Mesenteric fat pad (tissue), 1 donor: ENCODE measurements around the gene PIN4. TPM values are rescaled to one million over a fixed set of nuclear protein-coding genes. Genes with fewer than 3 reads are reported as not detected.

Experiments used
- total RNA-seq: library from RNA; stranded (reverse); fragmentation: NEBNext Ultra II Directional; extraction: Animal tissue kit (Norgen Biotek cat#: 25700); gene quantifications from one replicate; pipeline ENCODE4 v1.2.1, GENCODE V29; 2021
- donor health status: DM: yes; HTN: yes; CAD: no.

The PIN4 gene
- total RNA-seq, 1 donor from 2014 or later: 6.8 TPM

Other genes with a start within 250 kb of the PIN4 start
- gene RTL5, start 49.8 kb upstream of the PIN4 start, total RNA-seq: 7.5 TPM
- gene ERCC6L, start 57.3 kb downstream of the PIN4 start, total RNA-seq: not detected
- gene RPS4X, start 95.5 kb downstream of the PIN4 start, total RNA-seq: 674 TPM
- gene CITED1, start 124.2 kb downstream of the PIN4 start, total RNA-seq: 4.1 TPM